T-helper 1 cell treated with Interleukin-12 subunit alpha and Interleukin-12 subunit beta and Interleukin-4 antibody, amounts not matched to agents 30 ng/mL and 1 ng/mL, for 36 hours (primary cell): ENCODE measurements around the gene GAL3ST2. TPM values are rescaled to one million over a fixed set of nuclear protein-coding genes. Genes with fewer than 3 reads are reported as not detected.
"Not testable (repeated sequence)": the region's sequence is repeated elsewhere in the genome, so short reads cannot be mapped to it uniquely, and the experiment has no call there.

Experiments used
- intact Hi-C: fragments of 100-400 bp; cut with micrococcal nuclease; formaldehyde crosslinking; loops from one replicate; pipeline ENCODE4 v1.15.1; 2024
- total RNA-seq: library from RNA; stranded (reverse); gene quantifications from 2 replicates; pipeline ENCODE4 v1.2.3, GENCODE V29; 2022

Gene GAL3ST2
- total RNA-seq, 1 donor from 2014 or later = not detected

- intact Hi-C loops = no loop called here
Observed at GRCh38 chr2:241746084-241746483, 30.5 kb upstream of the GAL3ST2 start.

GRCh38 chr2:241748468-241749256 lies 28.0 kb upstream of the GAL3ST2 start:
- intact Hi-C loops = no loop called here

GRCh38 chr2:241750076-241750840 lies 26.4 kb upstream of the GAL3ST2 start:
- intact Hi-C loops = no loop called here

- intact Hi-C loops = no loop called here
Observed at GRCh38 chr2:241751152-241751551, 25.5 kb upstream of the GAL3ST2 start.

- intact Hi-C loops = no loop called here
Observed at GRCh38 chr2:241751776-241752175, 24.8 kb upstream of the GAL3ST2 start.

- intact Hi-C loops = no loop called here
Observed at GRCh38 chr2:241752253-241752652, 24.4 kb upstream of the GAL3ST2 start.

GRCh38 chr2:241752689-241753276 lies 23.8 kb upstream of the GAL3ST2 start:
- intact Hi-C loops = no loop called here

GRCh38 chr2:241753493-241753892 lies 23.1 kb upstream of the GAL3ST2 start:
- intact Hi-C loops = no loop called here

- intact Hi-C loops = no loop called here
Observed at GRCh38 chr2:241754042-241754441, 22.6 kb upstream of the GAL3ST2 start.

GRCh38 chr2:241755166-241755565 lies 21.5 kb upstream of the GAL3ST2 start:
- intact Hi-C loops = no loop called here

- intact Hi-C loops = no loop called here
Observed at GRCh38 chr2:241755777-241756176, 20.8 kb upstream of the GAL3ST2 start.

GRCh38 chr2:241759067-241759807 lies 17.4 kb upstream of the GAL3ST2 start:
- intact Hi-C loops = no loop called here

GRCh38 chr2:241759893-241760292 lies 16.7 kb upstream of the GAL3ST2 start:
- intact Hi-C loops = not testable (repeated sequence)

- intact Hi-C loops = no loop called here
Observed at GRCh38 chr2:241760301-241760771, 16.3 kb upstream of the GAL3ST2 start.

- intact Hi-C loops = no loop called here
Observed at GRCh38 chr2:241762321-241762932, 14.2 kb upstream of the GAL3ST2 start.

GRCh38 chr2:241762933-241763369 lies 13.7 kb upstream of the GAL3ST2 start:
- intact Hi-C loops = no loop called here

GRCh38 chr2:241763551-241764274 lies 12.9 kb upstream of the GAL3ST2 start:
- intact Hi-C loops = no loop called here

GRCh38 chr2:241764275-241765241 lies 12.1 kb upstream of the GAL3ST2 start:
- intact Hi-C loops = no loop called here
